H1 (cell line): ENCODE data around the gene TMPO. TPM values are rescaled to one million over a fixed set of nuclear protein-coding genes. Genes with fewer than 3 reads are reported as not detected.

Experiments
- CTCF ChIA-PET: fragments of 300-600 bp; sonication (Branson Sonifier 250); formaldehyde crosslinking; loops from one replicate; lab custom pipeline; 2021; ENCODE audit not compliant: partially characterized antibody; lab: Charles Lee
- POLR2A ChIA-PET: fragments of 300-600 bp; sonication (Branson Sonifier 250); formaldehyde crosslinking; loops from one replicate; lab custom pipeline; 2021; ENCODE audit warnings: inconsistent platforms; ENCODE audit not compliant: partially characterized antibody; lab: Charles Lee
- DNase-seq, 2 experiments: peaks; one replicate each; pipeline versions ENCODE4 v3.0.0 to v3.0.0-alpha.2; 2010 to 2022; ENCODE audit warnings: low spot score in 2 of 2, low read depth in 1 of 2, mixed read lengths in 1 of 2
- FAIRE-seq: peaks from 2 replicates; lab custom pipeline; 2011; peaks lifted over from hg19 to GRCh38; lab: Jason Lieb, UNC
- H2AFZ ChIP-seq: 2 replicates; pipeline ENCODE4 v1.8.1; 2012; ENCODE audit warnings: low read length, inconsistent platforms
- H2AK5ac ChIP-seq: 2 replicates; pipeline ENCODE4 v1.6.1; 2013; ENCODE audit warnings: low read depth, low read length
- H2BK120ac ChIP-seq: replicated peaks from 2 replicates; pipeline ENCODE3; 2013; ENCODE audit warnings: low read depth, low read length, inconsistent platforms
- H2BK12ac ChIP-seq: 2 replicates; pipeline ENCODE4 v1.6.1; 2013; ENCODE audit warnings: low read depth, low read length
- H2BK15ac ChIP-seq: 2 replicates; pipeline ENCODE4 v1.6.1; 2013; ENCODE audit warnings: low read length
- H2BK20ac ChIP-seq: 2 replicates; pipeline ENCODE4 v1.6.1; 2013; ENCODE audit warnings: low read length
- H2BK5ac ChIP-seq: 2 replicates; pipeline ENCODE4 v1.6.1; 2013; ENCODE audit warnings: low read depth, low read length
- H3K14ac ChIP-seq: 2 replicates; pipeline ENCODE4 v1.6.1; 2013; ENCODE audit warnings: inconsistent platforms; ENCODE audit not compliant: insufficient read length
- H3K18ac ChIP-seq: 2 replicates; pipeline ENCODE4 v1.6.1; 2013; ENCODE audit warnings: low read length; ENCODE audit errors: extremely low read depth
- H3K23ac ChIP-seq: 2 replicates; pipeline ENCODE4 v1.6.1; 2013; ENCODE audit warnings: inconsistent platforms; ENCODE audit not compliant: insufficient read length
- H3K23me2 ChIP-seq: 2 replicates; pipeline ENCODE4 v1.6.1; 2013; ENCODE audit warnings: low read depth, low read length
- H3K27ac ChIP-seq: 2 replicates; pipeline ENCODE4 v1.6.1; 2011; ENCODE audit warnings: low read depth, low read length, inconsistent platforms
- H3K27me3 ChIP-seq, 4 experiments: replicated peaks in 1 of 4; 1 replicate in 1 of 4; 2 replicates in 3 of 4; pipeline versions ENCODE4 v1.6.1 to v1.8.1; 2011 to 2013; ENCODE audit warnings: low read length in 3 of 4, mild to moderate bottlenecking in 3 of 4, inconsistent platforms in 2 of 4, mixed read lengths in 2 of 4, moderate library complexity in 1 of 4; ENCODE audit not compliant: control insufficient read depth in 3 of 4, insufficient read depth in 3 of 4; ENCODE audit errors: extremely low read depth in 1 of 4
- H3K36me3 ChIP-seq, 4 experiments: 2 replicates each; pipeline versions ENCODE4 v1.6.1 to v1.8.1; 2011 to 2013; ENCODE audit warnings: mild to moderate bottlenecking in 4 of 4, low read length in 3 of 4, moderate library complexity in 2 of 4, control low read depth in 1 of 4, inconsistent platforms in 1 of 4; ENCODE audit not compliant: insufficient read depth in 4 of 4, control insufficient read depth in 2 of 4
- H3K4ac ChIP-seq: replicated peaks from 2 replicates; pipeline ENCODE3; 2013; ENCODE audit warnings: low read length, low read depth, mixed read lengths, inconsistent platforms; ENCODE audit not compliant: insufficient read length
- H3K4me1 ChIP-seq, 4 experiments: replicated peaks in 1 of 4; 1 replicate in 1 of 4; 2 replicates in 3 of 4; pipeline versions ENCODE4 v1.6.1 to v1.8.1; 2011 to 2013; ENCODE audit warnings: low read length in 3 of 4, inconsistent platforms in 2 of 4, mixed read lengths in 1 of 4; ENCODE audit not compliant: insufficient read depth in 4 of 4, control insufficient read depth in 3 of 4
- H3K4me2 ChIP-seq, 2 experiments: 2 replicates each; pipeline versions ENCODE4 v1.6.1 to v1.8.1; 2011 to 2013; ENCODE audit warnings: low read depth in 2 of 2, low read length in 2 of 2, control low read depth in 1 of 2, inconsistent platforms in 1 of 2, mild to moderate bottlenecking in 1 of 2; ENCODE audit not compliant: insufficient read depth in 1 of 2
- H3K4me3 ChIP-seq, 4 experiments: fragments of 200-600, 300-600 bp in 1 of 4; sonication (generic), shearing (Covaris generic), sonication (Bioruptor Twin) in 1 of 4; 2 replicates each; pipeline versions ENCODE4 v1.5.1 to v1.8.1; 2011 to 2016; ENCODE audit warnings: low read length in 4 of 4, low read depth in 3 of 4, control low read depth in 2 of 4, inconsistent platforms in 2 of 4, mild to moderate bottlenecking in 2 of 4, mixed read lengths in 1 of 4, moderate library complexity in 1 of 4; ENCODE audit not compliant: insufficient read depth in 2 of 4; ENCODE audit errors: extremely low read depth in 1 of 4
- H3K56ac ChIP-seq: replicated peaks from 2 replicates; pipeline ENCODE3; 2013; ENCODE audit warnings: low read depth, mild to moderate bottlenecking, mixed read lengths, low read length, inconsistent platforms; ENCODE audit not compliant: insufficient read length
- H3K79me1 ChIP-seq: 2 replicates; pipeline ENCODE4 v1.6.1; 2013; ENCODE audit warnings: low read depth, low read length, control low read depth
- H3K79me2 ChIP-seq, 2 experiments: 2 replicates each; pipeline versions ENCODE4 v1.6.1 to v1.8.1; 2012 to 2013; ENCODE audit warnings: low read length in 2 of 2, mild to moderate bottlenecking in 2 of 2, inconsistent platforms in 1 of 2; ENCODE audit not compliant: insufficient read depth in 2 of 2, control insufficient read depth in 1 of 2
- H3K9ac ChIP-seq, 4 experiments: replicated peaks in 1 of 4; 1 replicate in 1 of 4; 2 replicates in 3 of 4; pipeline versions ENCODE4 v1.6.1 to v1.8.1; 2011 to 2013; ENCODE audit warnings: low read depth in 3 of 4, low read length in 3 of 4, control low read depth in 2 of 4, mild to moderate bottlenecking in 2 of 4, moderate library complexity in 2 of 4, inconsistent platforms in 1 of 4; ENCODE audit errors: extremely low read depth in 1 of 4
- H3K9me3 ChIP-seq, 2 experiments: 2 replicates each; pipeline versions ENCODE4 v1.6.1 to v1.8.1; 2012 to 2013; ENCODE audit warnings: mild to moderate bottlenecking in 2 of 2, moderate library complexity in 2 of 2, control low read depth in 1 of 2, inconsistent platforms in 1 of 2, low read depth in 1 of 2, low read length in 1 of 2, mixed read lengths in 1 of 2; ENCODE audit not compliant: insufficient read depth in 2 of 2
- H4K20me1 ChIP-seq, 2 experiments: replicated peaks in 1 of 2; 2 replicates each; pipeline versions ENCODE3 to v1.8.1; 2011 to 2013; ENCODE audit warnings: inconsistent platforms in 2 of 2, low read length in 2 of 2, mild to moderate bottlenecking in 1 of 2; ENCODE audit not compliant: insufficient read depth in 2 of 2, control insufficient read depth in 1 of 2
- H4K5ac ChIP-seq: 2 replicates; pipeline ENCODE4 v1.6.1; 2013; ENCODE audit warnings: low read length, low read depth, mixed read lengths, inconsistent platforms; ENCODE audit not compliant: insufficient read length
- H4K8ac ChIP-seq: 2 replicates; pipeline ENCODE4 v1.8.0; 2013; ENCODE audit warnings: mild to moderate bottlenecking, moderate library complexity, low read length, inconsistent platforms; ENCODE audit not compliant: insufficient read depth; ENCODE audit errors: extremely low read depth
- H4K91ac ChIP-seq: replicated peaks from 2 replicates; pipeline ENCODE3; 2013; ENCODE audit warnings: low read length, mixed read lengths, inconsistent platforms; ENCODE audit not compliant: insufficient read length
- CHD1 ChIP-seq: IDR thresholded peaks from 2 replicates; pipeline ENCODE4 v1.6.1; 2012; ENCODE audit warnings: low read depth, low read length, improper control_type of control experiment
- YY1 ChIP-seq: IDR thresholded peaks from 2 replicates; pipeline ENCODE4 v1.6.1; 2011; ENCODE audit warnings: low read depth, mild to moderate bottlenecking, low read length
- WGBS, 2 experiments: shearing (Covaris generic) in 1 of 2; methylation state at CpG; one replicate each; pipeline versions ENCODE4 v1.1.6 to v1.1.7; 2013 to 2015; ENCODE audit warnings: low lambda C conversion rate in 2 of 2, mixed read lengths in 2 of 2, inconsistent platforms in 1 of 2, low coverage in 1 of 2, missing lambda C conversion rate in 1 of 2; ENCODE audit not compliant: insufficient replicate concordance in 2 of 2, insufficient coverage in 1 of 2, insufficient read length in 1 of 2; ENCODE audit errors: extremely low coverage in 1 of 2, missing lambda C conversion rate in 1 of 2; 5-methylcytosine and 5-hydroxymethylcytosine counted together
- polyA plus RNA-seq, 7 experiments: library from polyadenylated mRNA; depleted of rRNA in 3 of 7; stranded (reverse) in 5 of 7; unstranded in 2 of 7; fragments of >200 nt in 5 of 7; fragments of 200-250 nt in 2 of 7; gene quantifications; 1 replicate in 5 of 7; 2 replicates in 1 of 7; 4 replicates in 1 of 7; pipeline versions ENCODE4 v1.2.1 to v1.2.3, GENCODE V29; 2011 to 2013; ENCODE audit warnings: missing spikeins in 2 of 7, mixed read lengths in 2 of 7
- total RNA-seq: library from RNA; stranded (reverse); fragmentation: NEBNext Ultra II Directional; extraction: Animal tissue kit (Norgen Biotek cat#: 25700); gene quantifications from 2 replicates; pipeline ENCODE4 v1.2.1, GENCODE V29; 2021

Gene TMPO
- total and polyA plus RNA-seq, 2 of the 8 experiments (the other 6 are each of a cell fraction or from before 2014, with no cell fraction given), result 43.9 to 195 TPM

- H3K27ac ChIP-seq, result no peak overlapping the region
- no peaks in the 10 kb centered on the region for H3K79me1 ChIP-seq
- DNase-seq (no peak), FAIRE-seq (no peak)
- no peak overlapping the region for H4K5ac ChIP-seq
- no peak overlapping the region for H3K4me3 ChIP-seq
- no peaks in the 10 kb centered on the region for H3K23me2 ChIP-seq
- no peak overlapping the region for H2BK5ac ChIP-seq
- 78% methylated on average over 2 of the region's 2 CpGs; no CpG with 5 or more reads in 1 of the 2 experiments for WGBS, 2 experiments
- no peaks in the 10 kb centered on the region for H3K36me3 ChIP-seq
- H2BK12ac ChIP-seq, result no peak overlapping the region
- POLR2A ChIA-PET, result interaction anchor here (1.1 kb wide), 1 partner anchor 49 kb away, joined by 4 read pairs; the partner anchor contains the start of gene TMPO
- H2AK5ac ChIP-seq, result no peak overlapping the region
- no peak overlapping the region for H2BK15ac ChIP-seq
- CTCF ChIA-PET, result interaction anchor here (0.6 to 2.2 kb wide), 3 partner anchors 14 to 95 kb away, joined by 3 to 6 read pairs (median 4); no protein-coding TSS in a partner anchor
- H4K91ac ChIP-seq, result no peak overlapping the region
- no peak overlapping the region for H2AFZ ChIP-seq
- TF ChIP-seq YY1, result peak; percentile 56; the same call in 1 of the 2 replicates
- no peak for TF ChIP-seq CHD1
- no peaks in the 10 kb centered on the region for H3K79me2 ChIP-seq
- no peak overlapping the region for H3K9ac ChIP-seq
- H4K20me1 ChIP-seq, result no peaks in the 10 kb centered on the region
- H4K8ac ChIP-seq, result no peak overlapping the region
- no peaks in the 10 kb centered on the region for H3K9me3 ChIP-seq
- no peaks in the 10 kb centered on the region for H3K27me3 ChIP-seq
- H3K4me2 ChIP-seq, result no peak overlapping the region
- H2BK20ac ChIP-seq, result no peak overlapping the region
- no peaks in the 10 kb centered on the region for H3K4me1 ChIP-seq
- H3K23ac ChIP-seq, result no peak overlapping the region
- H2BK120ac ChIP-seq, result no peak overlapping the region
- H3K14ac ChIP-seq, result no peak overlapping the region
- no peak overlapping the region for H3K56ac ChIP-seq
- no peak overlapping the region for H3K18ac ChIP-seq
- no peak overlapping the region for H3K4ac ChIP-seq
Observed at GRCh38 chr12:98465950-98466602, 49.3 kb upstream of the TMPO start.
